Neural progenitor cell (in vitro differentiated cells): ENCODE data around the gene GALNT7. TPM values are rescaled to one million over a fixed set of nuclear protein-coding genes. Genes with fewer than 3 reads are reported as not detected.

Experiments used
- DNase-seq: peaks from one replicate; pipeline ENCODE4 v3.0.0-alpha.2; 2016; ENCODE audit warnings: low spot score
- H2AFZ ChIP-seq: fragments of 200-600 bp; sonication (generic); replicated peaks from 2 replicates; pipeline ENCODE4 v1.6.1; 2016; ENCODE audit warnings: antibody characterized with exemption
- H3F3A ChIP-seq: fragments of 200-600 bp; sonication (generic); 2 replicates; pipeline ENCODE4 v1.6.1; 2016; ENCODE audit warnings: antibody characterized with exemption, low read depth
- H3K27ac ChIP-seq: fragments of 200-600 bp; sonication (generic); 2 replicates; pipeline ENCODE4 v1.5.1; 2016; ENCODE audit warnings: mild to moderate bottlenecking
- H3K27me3 ChIP-seq: fragments of 200-600 bp; sonication (generic); 2 replicates; pipeline ENCODE4 v1.6.1; 2016; ENCODE audit warnings: mild to moderate bottlenecking, moderate library complexity
- H3K36me3 ChIP-seq: fragments of 200-600 bp; sonication (generic); 2 replicates; pipeline ENCODE4 v1.5.1; 2016
- H3K4me1 ChIP-seq: fragments of 200-600 bp; sonication (generic); 2 replicates; pipeline ENCODE4 v1.6.1; 2016; ENCODE audit warnings: mixed run types
- H3K4me2 ChIP-seq: fragments of 200-600 bp; sonication (generic); 2 replicates; pipeline ENCODE4 v1.6.1; 2016
- H3K4me3 ChIP-seq: fragments of 200-600 bp; sonication (generic); 2 replicates; pipeline ENCODE4 v1.5.1; 2016
- H3K79me2 ChIP-seq: fragments of 200-600 bp; sonication (generic); 2 replicates; pipeline ENCODE4 v1.6.1; 2016; ENCODE audit warnings: low read depth
- H3K9ac ChIP-seq: fragments of 200-600 bp; sonication (generic); 2 replicates; pipeline ENCODE4 v1.6.1; 2016
- H3K9me3 ChIP-seq: fragments of 200-600 bp; sonication (generic); 2 replicates; pipeline ENCODE4 v1.5.1; 2016; ENCODE audit warnings: low read depth
- H4K20me1 ChIP-seq: fragments of 200-600 bp; sonication (generic); 2 replicates; pipeline ENCODE4 v1.6.1; 2016; ENCODE audit warnings: low read depth
- H3K27ac Mint-ChIP-seq: 3 replicates; pipeline ENCODE4 v1.8.0; 2021; ENCODE audit warnings: mixed read lengths
- H3K27me3 Mint-ChIP-seq: 2 replicates; pipeline ENCODE4 v1.8.0; 2022; ENCODE audit warnings: low read depth, mild to moderate bottlenecking, inconsistent platforms, moderate library complexity, mixed read lengths; ENCODE audit not compliant: insufficient read depth
- H3K36me3 Mint-ChIP-seq: 3 replicates; pipeline ENCODE4 v1.8.0; 2021; ENCODE audit warnings: mixed read lengths
- H3K4me1 Mint-ChIP-seq: 3 replicates; pipeline ENCODE4 v1.8.0; 2021; ENCODE audit warnings: mixed read lengths
- H3K4me3 Mint-ChIP-seq: 3 replicates; pipeline ENCODE4 v1.8.0; 2021; ENCODE audit warnings: mild to moderate bottlenecking, moderate library complexity, mixed read lengths
- H3K9me3 Mint-ChIP-seq: 3 replicates; pipeline ENCODE4 v1.8.0; 2020; ENCODE audit warnings: mixed read lengths
- EZH2 ChIP-seq: fragments of 200-600 bp; sonication (generic); IDR thresholded peaks from 2 replicates; pipeline ENCODE4 v1.6.1; 2017; ENCODE audit warnings: antibody characterized with exemption, mild to moderate bottlenecking, moderate library complexity
- EZH2phosphoT487 ChIP-seq: fragments of 200-600 bp; sonication (generic); IDR thresholded peaks from 2 replicates; pipeline ENCODE4 v1.6.1; 2017; ENCODE audit warnings: antibody characterized with exemption
- total RNA-seq: library from RNA; depleted of rRNA; stranded (reverse); fragments of >200 nt; gene quantifications from 2 replicates; pipeline ENCODE4 v1.2.3, GENCODE V29; 2015; ENCODE audit warnings: low replicate concordance
- TF ChIP-seq, protein P1 (sequence below): fragments of 200-600 bp; sonication (generic); IDR thresholded peaks from 2 replicates; pipeline ENCODE4 v1.5.1; 2017; ENCODE audit warnings: antibody characterized with exemption, mild to moderate bottlenecking

The GALNT7 gene
- total RNA-seq, 1 donor from 2014 or later: 62.3 TPM

DNA sequence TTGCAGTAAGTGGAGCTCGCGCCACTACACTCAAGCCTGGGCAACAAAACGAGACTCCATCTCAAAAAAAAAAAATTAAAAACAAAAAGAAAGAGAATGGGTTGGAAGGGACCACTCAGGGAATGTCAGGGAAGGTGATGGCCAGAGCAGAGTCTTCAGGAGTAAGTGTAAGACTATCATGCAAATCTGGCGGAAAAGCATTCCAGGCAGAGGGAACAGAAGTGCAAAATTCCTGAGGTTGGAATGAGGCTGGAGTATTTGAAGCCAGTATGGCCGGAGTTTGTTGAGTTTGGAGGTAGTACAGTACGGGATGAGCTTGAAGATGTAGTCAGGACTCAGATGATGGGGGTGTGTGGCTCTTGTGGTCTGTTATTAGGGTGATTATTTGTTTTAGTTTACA is 7.4 kb downstream of the GALNT7 start:
- no peak for TF ChIP-seq EZH2phosphoT487
- no peak for TF ChIP-seq EZH2
- TF ChIP-seq, protein P1, sequence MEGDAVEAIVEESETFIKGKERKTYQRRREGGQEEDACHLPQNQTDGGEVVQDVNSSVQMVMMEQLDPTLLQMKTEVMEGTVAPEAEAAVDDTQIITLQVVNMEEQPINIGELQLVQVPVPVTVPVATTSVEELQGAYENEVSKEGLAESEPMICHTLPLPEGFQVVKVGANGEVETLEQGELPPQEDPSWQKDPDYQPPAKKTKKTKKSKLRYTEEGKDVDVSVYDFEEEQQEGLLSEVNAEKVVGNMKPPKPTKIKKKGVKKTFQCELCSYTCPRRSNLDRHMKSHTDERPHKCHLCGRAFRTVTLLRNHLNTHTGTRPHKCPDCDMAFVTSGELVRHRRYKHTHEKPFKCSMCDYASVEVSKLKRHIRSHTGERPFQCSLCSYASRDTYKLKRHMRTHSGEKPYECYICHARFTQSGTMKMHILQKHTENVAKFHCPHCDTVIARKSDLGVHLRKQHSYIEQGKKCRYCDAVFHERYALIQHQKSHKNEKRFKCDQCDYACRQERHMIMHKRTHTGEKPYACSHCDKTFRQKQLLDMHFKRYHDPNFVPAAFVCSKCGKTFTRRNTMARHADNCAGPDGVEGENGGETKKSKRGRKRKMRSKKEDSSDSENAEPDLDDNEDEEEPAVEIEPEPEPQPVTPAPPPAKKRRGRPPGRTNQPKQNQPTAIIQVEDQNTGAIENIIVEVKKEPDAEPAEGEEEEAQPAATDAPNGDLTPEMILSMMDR: no peak
- peaks cover 42% of the 10 kb centered on the region for H3K4me1 ChIP-seq
- peaks cover 3% of the 10 kb centered on the region for H3K36me3 Mint-ChIP-seq
- H3K27ac ChIP-seq: no peak overlapping the region
- H3K9ac ChIP-seq: no peak overlapping the region
- H3K36me3 ChIP-seq: no peaks in the 10 kb centered on the region
- H3K9me3 Mint-ChIP-seq: no peaks in the 10 kb centered on the region
- H3K27me3 ChIP-seq: no peaks in the 10 kb centered on the region
- no peak overlapping the region for H3K4me3 Mint-ChIP-seq
- no peak overlapping the region for H2AFZ ChIP-seq
- no peaks in the 10 kb centered on the region for H3K27me3 Mint-ChIP-seq
- DNase-seq: no peak
- no peak overlapping the region for H3K27ac Mint-ChIP-seq
- peaks cover 22% of the 10 kb centered on the region for H3K4me1 Mint-ChIP-seq
- peaks cover 100% of the 10 kb centered on the region for H3K79me2 ChIP-seq
- H3K9me3 ChIP-seq: no peaks in the 10 kb centered on the region
- no peak overlapping the region for H3K4me3 ChIP-seq
- no peak overlapping the region for H3K4me2 ChIP-seq
- peaks cover 74% of the 10 kb centered on the region for H4K20me1 ChIP-seq
- peaks cover 12% of the 10 kb centered on the region for H3F3A ChIP-seq

DNA sequence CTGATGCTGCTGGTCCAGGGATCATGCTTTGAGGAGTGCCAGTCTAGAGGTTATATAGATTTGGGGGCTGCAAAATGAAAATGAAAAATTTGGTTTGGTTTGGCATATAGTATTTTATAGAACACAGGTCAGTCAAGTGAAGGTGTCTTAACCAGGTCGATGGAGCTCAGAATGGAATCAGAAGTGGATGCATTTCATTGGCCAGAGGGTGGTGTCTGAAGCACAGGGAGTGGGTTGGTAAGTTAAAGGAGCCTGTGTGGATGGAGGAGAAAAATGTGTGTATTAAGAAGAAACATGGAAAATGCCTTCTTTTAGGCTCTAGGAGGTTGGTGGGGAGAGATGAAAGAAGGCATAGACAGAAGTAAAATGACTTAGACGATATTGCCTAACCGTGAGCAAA is 8.6 kb downstream of the GALNT7 start:
- no peaks in the 10 kb centered on the region for H3K9me3 Mint-ChIP-seq
- peaks cover 18% of the 10 kb centered on the region for H3K4me1 Mint-ChIP-seq
- Histone ChIP-seq H2AFZ (no peak overlapping the region), H3K4me2 (peak overlapping the region; percentile 37), H3K9ac (no peak overlapping the region), H3K4me3 (no peak overlapping the region), H3K4me1 (peaks cover 31% of the 10 kb centered on the region), H3F3A (peaks cover 12% of the 10 kb centered on the region), H3K9me3 (no peaks in the 10 kb centered on the region), H3K27me3 (no peaks in the 10 kb centered on the region), H4K20me1 (peaks cover 61% of the 10 kb centered on the region), H3K36me3 (no peaks in the 10 kb centered on the region), H3K79me2 (peaks cover 100% of the 10 kb centered on the region), H3K27ac (no peak overlapping the region)
- no peak for DNase-seq
- H3K27ac Mint-ChIP-seq: no peak overlapping the region
- H3K27me3 Mint-ChIP-seq: no peaks in the 10 kb centered on the region
- TF ChIP-seq EZH2phosphoT487 (no peak), EZH2 (no peak)
- TF ChIP-seq, protein P1: no peak
- H3K36me3 Mint-ChIP-seq: peaks cover 3% of the 10 kb centered on the region
- no peak overlapping the region for H3K4me3 Mint-ChIP-seq

DNA sequence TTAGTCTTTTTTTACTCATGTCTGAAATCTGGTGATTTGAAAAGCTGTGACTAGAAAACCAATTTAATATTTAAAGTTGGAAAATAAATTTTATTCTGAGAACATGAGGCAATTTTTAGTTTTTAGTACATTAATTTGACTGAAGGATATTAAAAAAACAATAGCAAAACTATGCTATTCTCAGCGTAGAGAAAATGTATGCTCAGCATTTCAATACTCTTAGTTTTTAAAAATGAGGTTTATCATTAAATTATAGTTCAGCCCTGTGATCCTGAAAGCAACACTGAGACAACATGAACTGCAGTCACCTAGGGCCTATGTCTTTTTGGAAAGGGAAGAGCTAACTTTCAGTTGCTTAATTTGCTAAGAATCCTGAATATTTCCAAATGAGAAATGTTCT is 9.5 kb downstream of the GALNT7 start:
- Mint-ChIP-seq H3K9me3 (no peaks in the 10 kb centered on the region), H3K4me1 (peaks cover 13% of the 10 kb centered on the region), H3K4me3 (no peak overlapping the region), H3K27me3 (no peaks in the 10 kb centered on the region), H3K36me3 (peaks cover 6% of the 10 kb centered on the region), H3K27ac (no peak overlapping the region)
- H2AFZ ChIP-seq: no peak overlapping the region
- H3F3A ChIP-seq: peaks cover 12% of the 10 kb centered on the region
- TF ChIP-seq EZH2 (no peak), EZH2phosphoT487 (no peak)
- TF ChIP-seq, protein P1: no peak
- no peaks in the 10 kb centered on the region for H3K9me3 ChIP-seq
- H3K79me2 ChIP-seq: peaks cover 100% of the 10 kb centered on the region
- H4K20me1 ChIP-seq: peaks cover 52% of the 10 kb centered on the region
- no peak overlapping the region for H3K4me3 ChIP-seq
- H3K36me3 ChIP-seq: no peaks in the 10 kb centered on the region
- H3K27me3 ChIP-seq: no peaks in the 10 kb centered on the region
- DNase-seq: no peak
- peak overlapping the region; percentile 14 for H3K27ac ChIP-seq
- H3K4me2 ChIP-seq: no peak overlapping the region
- H3K9ac ChIP-seq: no peak overlapping the region
- H3K4me1 ChIP-seq: peaks cover 24% of the 10 kb centered on the region

DNA sequence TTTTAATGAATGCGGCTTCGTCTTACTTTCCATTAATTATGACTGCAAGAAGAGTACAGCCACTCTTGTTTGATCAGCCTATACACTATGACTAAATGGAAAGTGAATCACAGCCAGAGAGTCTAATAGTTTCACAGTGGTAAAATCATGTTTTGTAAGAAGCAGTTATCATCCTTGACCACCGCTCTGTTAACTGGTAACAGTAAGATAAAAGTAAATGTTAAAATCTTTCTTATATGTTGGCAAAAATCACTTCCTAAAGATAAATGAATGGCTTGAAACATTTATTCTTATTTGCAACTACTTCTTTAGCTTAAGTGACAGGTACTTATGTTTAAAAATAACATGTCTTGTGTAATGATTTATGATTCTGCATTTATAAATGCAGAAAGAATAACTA is 13.2 kb downstream of the GALNT7 start:
- Histone ChIP-seq H3K4me3 (no peak overlapping the region), H4K20me1 (peaks cover 25% of the 10 kb centered on the region), H3K4me1 (peaks cover 8% of the 10 kb centered on the region), H3K27ac (no peak overlapping the region), H3K9ac (no peak overlapping the region), H3F3A (peaks cover 5% of the 10 kb centered on the region), H3K27me3 (no peaks in the 10 kb centered on the region), H3K4me2 (no peak overlapping the region), H3K36me3 (no peaks in the 10 kb centered on the region), H3K9me3 (no peaks in the 10 kb centered on the region), H2AFZ (no peak overlapping the region), H3K79me2 (peaks cover 92% of the 10 kb centered on the region)
- no peak for TF ChIP-seq EZH2
- no peak for TF ChIP-seq EZH2phosphoT487
- TF ChIP-seq, protein P1: no peak
- Mint-ChIP-seq H3K9me3 (no peaks in the 10 kb centered on the region), H3K4me3 (no peak overlapping the region), H3K27me3 (no peaks in the 10 kb centered on the region), H3K27ac (no peak overlapping the region), H3K4me1 (peaks cover 5% of the 10 kb centered on the region), H3K36me3 (peaks cover 10% of the 10 kb centered on the region)
- no peak for DNase-seq
